Posterior cingulate gyrus (tissue), 11 donors: ENCODE results near the gene HACL1.

Source experiments
- DNase-seq, 10 donors: peaks; one replicate each; pipeline versions ENCODE4 v3.0.0 to v3.0.0-alpha.2; 2020 to 2021; ENCODE audit warnings: mixed read lengths in 3 of 10
- intact Hi-C: fragments of 100-400 bp; cut with DNase I; formaldehyde crosslinking; loops from one replicate; pipeline ENCODE4 v1.15.1; 2023

The HACL1 gene

DNA sequence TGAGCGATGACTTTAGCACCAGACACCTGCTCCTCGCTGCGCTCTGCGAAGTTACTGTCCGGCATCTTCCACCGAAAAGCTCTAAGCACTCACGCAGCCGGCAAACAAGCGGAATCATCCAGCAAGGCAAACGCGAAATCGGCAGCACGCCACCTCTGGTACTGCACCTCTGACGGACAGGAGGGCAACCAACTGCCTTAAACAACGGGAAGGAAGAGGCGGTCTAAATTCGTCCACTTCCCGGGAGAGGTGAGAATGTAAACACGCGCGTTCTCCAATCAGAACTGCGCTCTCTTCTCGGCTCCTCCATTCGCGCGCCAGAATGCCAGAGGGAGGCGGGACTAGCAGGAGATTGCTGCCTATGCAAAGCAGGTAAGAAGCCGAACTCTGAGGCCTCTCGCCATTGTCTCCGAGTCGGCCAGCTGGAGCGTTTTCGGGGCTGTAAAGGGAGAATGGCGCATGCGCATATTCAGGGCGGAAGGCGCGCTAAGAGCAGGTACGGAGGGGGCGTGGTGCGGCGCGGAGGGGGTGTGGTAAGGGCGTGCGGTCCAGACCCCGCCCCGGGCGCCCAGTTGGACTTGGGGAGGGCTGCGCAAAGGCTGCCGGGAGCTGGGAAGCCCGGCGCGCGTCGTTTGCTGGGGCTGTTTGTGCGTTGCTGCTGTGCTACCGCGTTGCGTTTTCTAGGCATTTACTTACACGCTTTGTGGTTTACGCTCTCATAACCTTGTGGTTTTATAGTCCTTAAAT lies at the start of gene HACL1, which contains the start of gene BTD:
TSS of gene HACL1 (minus strand) at position 171 of the 747 bp plus-strand sequence. CDS start at position 65, 106 bp downstream.
TSS of gene BTD (plus strand) at position 347 of the 747 bp plus-strand sequence. CDS start 33,695 bp downstream, outside the sequence.
- intact Hi-C loops: no loop called here
- DNase-seq: peak; percentile 95 to 99 (median 96)

DNA sequence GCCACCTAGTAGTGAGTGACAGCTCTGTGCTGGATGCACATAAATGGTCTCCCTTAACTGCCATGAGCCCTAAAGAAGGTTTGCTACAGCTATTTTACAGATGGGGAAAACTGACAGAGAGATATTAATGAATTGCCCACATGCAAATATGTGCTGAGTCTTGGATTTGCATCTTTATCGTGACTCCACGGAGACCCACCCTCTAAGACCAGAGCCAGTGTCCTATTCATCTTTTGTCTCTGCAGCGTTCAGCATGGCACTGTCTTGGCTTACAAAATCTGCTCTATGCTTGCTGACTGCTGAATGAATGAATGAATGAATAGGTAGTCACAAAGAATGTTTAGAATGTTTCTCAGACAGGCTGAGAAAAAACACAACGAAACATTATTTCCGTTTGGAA lies 48.5 kb upstream of the HACL1 start:
- intact Hi-C loops: loop anchor here (5.0 kb wide), 1 partner anchor 162 kb away; no protein-coding TSS in a partner anchor
- DNase-seq: no peak

DNA sequence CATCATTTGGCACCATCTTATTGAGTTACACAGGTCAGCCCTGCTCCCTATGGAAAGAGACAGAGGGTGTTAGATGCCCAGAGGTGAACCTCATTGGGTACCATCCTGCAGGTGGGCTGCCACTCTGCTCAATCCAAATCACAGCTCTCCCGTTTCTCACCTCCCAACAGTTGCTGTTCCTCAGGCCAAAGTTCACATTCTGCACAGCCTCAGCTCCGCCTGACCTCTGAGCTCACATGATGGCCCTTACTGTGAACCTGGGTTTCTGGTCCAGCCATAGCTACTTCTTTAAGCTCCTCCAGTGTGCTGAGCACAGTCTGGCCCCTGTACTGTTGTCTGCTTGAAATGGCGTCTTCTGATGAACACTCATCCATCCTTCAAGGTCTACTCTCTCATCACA lies 48.0 kb upstream of the HACL1 start:
- DNase-seq: no peak
- intact Hi-C loops: loop anchor here (5.0 kb wide), 1 partner anchor 163 kb away; no protein-coding TSS in a partner anchor

DNA sequence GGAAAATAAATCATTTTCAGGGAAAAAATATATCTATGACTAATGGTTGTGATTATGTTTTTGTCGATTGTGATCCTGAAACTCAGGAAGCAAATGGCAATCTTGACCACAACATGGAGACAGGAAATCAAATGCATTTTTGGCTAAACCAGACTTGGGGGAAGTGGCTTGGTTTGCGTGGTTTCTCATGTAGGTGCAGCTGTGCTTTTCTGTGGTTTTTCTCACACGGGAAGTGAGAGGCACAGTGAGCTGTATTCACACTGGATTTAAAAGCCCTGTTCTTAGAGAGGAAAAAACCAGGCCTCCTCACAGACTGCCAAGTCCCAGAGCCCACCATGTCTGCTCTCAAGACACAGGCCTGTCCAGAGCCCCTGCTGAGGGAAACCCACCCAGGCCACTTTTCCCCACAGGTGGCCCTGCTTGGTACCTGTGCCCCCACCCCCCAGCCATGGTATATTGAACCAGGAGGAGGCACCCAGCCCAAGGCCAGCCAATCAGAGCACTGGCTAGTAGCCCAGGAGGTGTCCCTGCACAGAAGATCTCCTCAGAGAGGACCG lies 46.3 kb upstream of the HACL1 start:
- DNase-seq: no peak
- intact Hi-C loops: loop anchor here (5.0 kb wide), 1 partner anchor 165 kb away; no protein-coding TSS in a partner anchor

DNA sequence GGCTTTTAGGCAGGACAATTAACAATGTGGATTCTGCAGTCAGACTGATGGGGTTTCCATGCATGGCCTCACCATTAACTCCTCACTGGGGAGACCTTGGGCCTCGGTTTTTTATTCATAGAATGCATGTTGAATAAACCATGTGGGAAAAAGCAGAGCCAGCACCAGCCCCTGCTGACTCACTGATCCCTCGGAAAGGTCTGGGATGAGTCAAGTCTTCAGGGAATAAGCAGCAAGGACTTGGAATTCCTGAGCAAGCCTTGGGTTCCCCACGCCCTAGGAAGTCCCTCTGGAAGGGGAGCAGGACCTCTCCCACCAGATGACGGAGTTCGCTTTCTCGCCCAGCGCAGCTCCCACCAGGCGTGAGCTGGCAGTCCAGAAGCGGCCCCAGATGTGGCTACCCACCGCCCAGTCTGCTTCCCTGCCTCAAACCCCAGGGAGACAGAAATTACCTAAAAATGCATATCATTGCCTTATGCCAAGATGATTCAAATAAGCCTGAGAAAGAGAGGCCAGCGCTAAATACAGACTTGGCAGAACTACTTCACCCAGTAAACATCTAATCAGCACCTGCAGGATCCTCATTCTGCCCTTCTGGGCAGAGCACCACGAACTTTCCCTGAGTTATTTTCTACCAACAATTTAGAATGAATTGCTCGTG lies 45.6 kb upstream of the HACL1 start:
- intact Hi-C loops: loop anchor here (5.0 kb wide), 1 partner anchor 165 kb away; no protein-coding TSS in a partner anchor
- DNase-seq: peak in 3 of 10 donors; percentile 23 to 81 (median 73)

DNA sequence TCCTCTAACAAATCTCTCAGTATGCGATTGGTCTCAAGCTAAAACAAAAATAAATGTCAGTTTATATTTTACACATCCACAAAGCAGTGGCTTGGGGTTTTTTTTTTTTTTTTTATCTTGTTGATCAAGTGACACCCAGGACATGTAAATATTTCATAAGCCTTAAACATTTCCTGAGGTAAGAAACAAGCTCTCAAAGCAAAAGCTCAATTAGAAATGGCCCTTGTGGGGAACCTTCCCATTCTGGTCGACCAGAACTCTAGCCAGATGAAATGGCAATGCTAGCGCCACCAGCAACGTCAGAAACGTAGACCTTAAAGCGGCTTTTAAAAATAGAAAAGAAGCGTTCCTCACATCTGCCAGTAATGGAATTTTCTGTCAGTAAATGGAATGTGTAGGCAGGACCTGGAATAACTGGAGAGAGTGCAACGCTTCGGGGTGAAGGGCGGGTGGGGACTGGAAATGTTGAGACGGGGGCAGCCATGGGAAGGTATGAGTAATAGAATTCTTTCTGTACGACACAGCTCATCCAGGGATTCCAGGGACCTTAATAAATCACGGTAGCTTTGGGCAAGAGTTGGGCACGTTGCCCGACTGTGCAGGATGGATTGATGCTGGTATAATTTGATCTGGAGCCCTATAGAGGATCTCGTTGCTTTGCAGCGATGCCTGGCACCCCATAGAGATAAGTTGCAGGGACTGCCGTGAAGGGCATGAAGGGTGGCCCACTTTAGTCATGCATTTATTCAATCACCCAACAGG lies 44.6 kb upstream of the HACL1 start:
- DNase-seq: peak in 1 of 10 donors; percentile 81
- intact Hi-C loops: loop anchor here (5.0 kb wide), 1 partner anchor 166 kb away; no protein-coding TSS in a partner anchor

DNA sequence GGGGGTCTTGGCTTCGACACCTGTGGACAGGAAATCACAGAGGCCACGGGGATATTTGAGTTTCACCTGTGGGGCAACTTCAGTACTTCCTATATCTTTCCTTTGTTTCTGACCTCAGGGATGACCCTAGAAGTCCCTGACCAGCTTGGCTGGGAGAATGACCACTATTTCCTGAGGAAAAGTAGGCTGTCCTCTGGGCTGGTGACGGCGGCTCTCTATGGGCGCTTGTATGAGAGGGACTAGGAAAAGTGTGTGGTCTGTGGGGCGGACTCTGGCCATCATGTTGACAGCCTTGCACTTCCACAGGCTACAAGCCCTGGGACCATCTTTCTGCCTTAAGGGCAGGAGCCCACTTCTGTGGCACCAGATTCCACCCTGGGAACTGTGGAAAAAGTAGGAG lies 43.9 kb upstream of the HACL1 start:
- intact Hi-C loops: loop anchor here (5.0 kb wide), 1 partner anchor 167 kb away; no protein-coding TSS in a partner anchor
- DNase-seq: no peak

DNA sequence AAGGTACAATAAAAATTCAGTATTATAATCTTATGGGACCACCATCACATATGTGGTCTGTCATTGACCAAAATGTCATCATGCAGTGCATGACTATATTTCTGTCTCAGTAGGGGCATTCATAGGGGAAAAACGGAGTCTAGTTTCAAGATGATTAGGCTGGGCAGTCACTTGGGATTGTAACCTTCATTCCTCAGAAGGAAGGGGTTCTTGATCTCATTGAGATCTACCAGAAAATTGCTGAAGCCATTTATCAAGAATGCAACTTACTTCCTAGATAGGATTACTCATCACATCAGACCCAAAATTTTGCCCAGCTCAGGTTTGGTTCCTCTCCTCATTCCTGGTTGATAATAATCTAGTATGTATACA lies 37.5 kb upstream of the HACL1 start:
- no peak for DNase-seq
- intact Hi-C loops: no loop called here

DNA sequence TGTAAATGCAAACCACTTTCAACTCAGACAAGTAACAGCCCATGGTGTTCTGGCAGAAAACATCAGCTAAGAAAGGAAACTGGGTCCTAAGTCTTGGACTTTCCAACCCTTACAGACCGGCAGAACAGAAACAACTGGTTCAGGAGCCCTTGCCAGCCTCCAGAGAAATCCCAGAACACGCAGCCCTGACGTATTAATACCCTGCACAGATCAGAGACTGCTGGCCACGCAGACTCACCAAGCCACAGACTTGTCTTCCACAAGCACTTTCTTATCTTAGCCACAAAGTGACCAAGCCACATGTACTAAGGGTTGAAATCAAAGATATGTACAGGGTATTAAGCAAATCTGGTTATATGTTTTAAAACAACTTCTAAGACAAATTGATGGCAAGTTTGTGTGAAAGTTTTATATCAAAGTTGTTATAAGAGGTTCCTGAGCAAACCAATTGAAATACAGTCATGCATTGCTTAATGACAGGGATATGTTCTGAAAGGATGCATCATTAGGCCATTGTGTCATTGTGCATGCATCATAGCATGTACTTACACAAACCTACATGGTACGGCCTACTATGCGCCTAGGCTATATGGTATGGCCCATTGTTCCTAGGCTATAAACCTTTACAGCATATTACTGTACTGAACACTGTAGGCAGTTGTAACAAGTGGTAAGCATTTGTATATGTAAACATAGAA lies 37.0 kb upstream of the HACL1 start:
- DNase-seq: no peak
- intact Hi-C loops: no loop called here

DNA sequence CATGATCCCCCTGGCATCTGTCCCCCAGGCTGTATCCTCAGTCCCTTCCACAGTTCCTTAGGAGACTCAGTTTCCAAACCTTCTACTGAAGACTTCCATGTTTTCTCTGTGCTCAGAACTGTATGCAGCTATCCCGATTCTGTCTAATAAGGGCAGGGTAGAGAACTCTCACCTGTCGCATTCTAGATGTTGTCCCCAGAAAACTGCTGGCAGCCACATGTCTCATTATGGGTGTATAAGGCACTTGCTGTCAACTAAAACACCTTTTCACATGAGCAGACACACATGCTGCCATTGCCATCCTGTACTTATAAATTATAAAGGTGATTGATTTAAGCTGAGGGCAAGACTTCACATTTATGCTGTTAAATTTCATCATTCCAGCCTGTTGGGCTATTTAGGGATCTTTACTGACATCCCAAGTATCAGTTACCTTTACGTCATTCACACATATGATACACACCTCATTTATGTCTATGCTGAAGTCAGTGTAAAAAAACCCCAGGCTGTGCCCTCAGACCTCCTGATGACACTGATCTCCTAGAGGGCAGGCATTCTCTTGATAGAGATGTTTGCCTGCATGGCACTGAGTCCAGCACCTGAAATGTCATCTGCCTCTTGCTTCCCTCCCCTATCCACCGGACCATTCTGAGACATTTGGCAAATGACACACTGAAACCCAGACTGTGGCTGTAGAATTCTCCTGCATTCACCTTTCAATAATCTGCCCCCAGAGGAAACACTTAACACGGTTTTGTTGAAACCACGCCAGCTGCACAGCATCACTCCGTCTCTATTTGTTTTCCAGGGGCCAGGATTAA lies 36.0 kb upstream of the HACL1 start:
- intact Hi-C loops: no loop called here
- no peak for DNase-seq

DNA sequence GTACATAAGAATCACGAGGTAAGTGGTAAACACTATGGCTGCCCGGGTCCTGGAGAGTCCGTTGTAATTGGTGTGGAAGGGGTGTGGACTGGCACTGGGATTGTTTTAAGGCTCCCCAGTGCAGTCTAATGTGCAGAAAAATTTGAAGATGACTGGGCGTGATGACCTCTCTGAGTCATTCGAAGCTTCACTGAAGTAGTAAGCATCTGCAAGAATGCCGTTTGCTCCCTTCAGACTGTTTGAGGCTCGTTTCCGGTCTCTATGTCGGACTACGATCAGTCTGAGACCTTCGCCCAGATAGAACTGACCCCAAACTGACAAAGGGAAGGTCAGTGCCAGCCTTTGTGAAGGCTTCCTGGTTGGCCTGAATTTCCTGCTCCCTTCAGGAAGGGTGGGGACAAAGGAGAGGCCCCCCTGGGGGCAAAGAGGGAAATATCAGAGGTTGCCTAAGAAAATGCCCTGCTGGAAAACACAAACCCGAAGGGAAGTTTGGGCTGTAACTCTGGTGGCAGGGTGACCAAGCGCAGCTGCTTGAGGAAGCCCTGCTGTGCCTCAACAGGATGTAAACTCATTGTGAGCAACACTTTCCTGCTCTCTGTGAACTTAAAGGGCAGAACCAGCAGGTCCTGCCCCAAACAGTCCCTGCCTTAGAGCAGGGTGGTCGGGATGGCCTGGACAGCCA lies 34.8 kb upstream of the HACL1 start:
- DNase-seq: no peak
- intact Hi-C loops: no loop called here

DNA sequence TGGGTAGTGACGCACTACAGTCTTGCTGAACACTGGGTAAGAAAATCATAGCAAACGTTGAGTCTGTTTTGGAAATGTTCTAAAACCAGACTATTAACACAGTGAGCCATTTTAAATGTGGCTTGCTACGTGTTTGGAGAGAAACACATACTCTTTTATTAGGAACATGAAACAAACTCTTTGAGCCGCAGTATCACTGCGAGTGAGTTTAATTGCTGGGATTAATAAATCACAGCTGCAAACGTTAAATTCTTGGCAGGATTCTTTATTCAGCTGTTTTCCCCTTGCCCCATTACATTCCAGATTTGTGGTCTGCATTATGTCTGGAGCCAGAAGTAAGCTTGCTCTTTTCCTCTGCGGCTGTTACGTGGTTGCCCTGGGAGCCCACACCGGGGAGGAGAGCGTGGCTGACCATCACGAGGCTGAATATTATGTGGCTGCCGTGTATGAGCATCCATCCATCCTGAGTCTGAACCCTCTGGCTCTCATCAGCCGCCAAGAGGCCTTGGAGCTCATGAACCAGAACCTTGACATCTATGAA lies 33.8 kb upstream of the HACL1 start:
- peak in 1 of 10 donors; percentile 81 for DNase-seq
- intact Hi-C loops: no loop called here

DNA sequence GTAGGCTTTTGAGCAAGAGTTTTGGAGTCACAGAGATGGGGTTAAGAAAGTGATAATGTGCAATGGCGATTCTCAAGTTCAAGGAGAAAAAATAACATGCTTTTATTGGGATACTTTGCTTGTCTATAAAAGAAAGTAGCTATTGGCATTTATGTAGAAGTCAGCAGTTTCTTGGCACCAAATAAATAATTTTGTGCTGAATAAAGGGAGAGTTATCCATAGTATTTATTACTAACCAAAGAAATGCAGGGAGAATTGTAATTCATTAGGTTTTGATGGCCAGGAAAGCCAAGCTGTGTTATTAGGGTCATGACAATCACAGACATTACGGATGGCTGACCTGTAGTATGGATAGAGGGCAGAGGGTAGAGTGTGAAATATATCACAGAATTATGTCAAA lies 33.3 kb upstream of the HACL1 start:
- intact Hi-C loops: loop anchor here (5.0 kb wide), 1 partner anchor 163 kb away; the partner anchor contains the start of gene ANKRD28
- no peak for DNase-seq

DNA sequence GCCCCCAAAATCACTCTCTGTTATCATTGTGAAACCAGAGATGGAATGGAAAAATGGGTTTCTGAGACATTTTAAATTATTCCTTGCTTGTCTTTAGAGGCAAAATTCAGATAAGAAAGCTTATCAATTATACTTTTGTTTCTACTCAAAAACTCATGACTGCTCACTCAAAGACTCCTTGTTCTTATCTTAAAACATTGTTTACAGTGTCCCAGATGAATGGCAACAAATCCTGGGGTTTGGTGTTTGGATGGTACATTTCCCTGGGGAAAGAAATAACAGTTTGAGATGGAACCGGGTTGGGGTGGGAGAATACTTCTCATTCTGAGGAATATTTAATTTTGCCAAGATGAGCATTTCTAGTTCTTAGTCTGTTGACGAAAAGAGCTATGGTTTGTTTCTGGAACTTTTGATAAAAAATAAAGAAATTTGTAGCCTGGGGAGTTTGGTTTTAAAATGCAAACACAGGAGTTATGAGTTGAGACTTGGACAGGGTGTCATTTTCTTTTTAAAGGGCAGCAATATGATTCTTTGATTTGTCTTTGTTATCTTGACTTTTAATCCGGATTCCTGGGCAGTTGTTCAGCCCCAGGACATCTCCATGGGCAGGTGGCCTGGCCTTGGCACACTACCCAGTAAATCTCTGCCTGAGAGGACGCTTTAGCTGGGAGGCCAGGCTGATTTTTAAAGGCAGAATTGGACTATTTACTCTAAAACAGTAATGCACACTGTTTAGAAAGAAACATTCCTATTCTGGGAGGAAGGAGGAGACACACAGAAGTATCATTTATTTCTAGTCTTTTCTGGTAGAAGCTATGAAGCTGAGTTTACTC lies 32.6 kb upstream of the HACL1 start:
- intact Hi-C loops: loop anchor here (5.0 kb wide), 1 partner anchor 163 kb away; the partner anchor contains the start of gene ANKRD28
- peak in 1 of 10 donors; percentile 81 for DNase-seq

DNA sequence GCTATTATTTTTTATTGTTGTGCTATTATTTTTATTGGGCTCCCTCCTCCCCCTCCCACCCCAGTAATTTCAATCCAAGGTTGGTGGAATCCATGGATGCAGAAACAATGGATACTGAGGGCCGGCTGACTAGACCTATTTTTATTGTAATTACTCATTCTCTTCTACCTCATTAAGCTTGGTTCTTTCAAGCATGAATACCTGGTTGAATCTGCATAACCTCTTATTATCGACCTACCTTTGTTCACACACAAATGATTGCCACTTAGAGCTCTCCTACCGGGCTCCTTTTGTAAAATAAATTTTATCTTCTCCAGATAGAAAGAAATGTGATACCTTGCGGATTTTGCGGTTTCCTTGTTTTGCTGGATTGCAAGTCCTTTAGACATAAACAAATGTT lies 31.8 kb upstream of the HACL1 start:
- no peak for DNase-seq
- intact Hi-C loops: loop anchor here (5.0 kb wide), 1 partner anchor 164 kb away; the partner anchor contains the start of gene ANKRD28

DNA sequence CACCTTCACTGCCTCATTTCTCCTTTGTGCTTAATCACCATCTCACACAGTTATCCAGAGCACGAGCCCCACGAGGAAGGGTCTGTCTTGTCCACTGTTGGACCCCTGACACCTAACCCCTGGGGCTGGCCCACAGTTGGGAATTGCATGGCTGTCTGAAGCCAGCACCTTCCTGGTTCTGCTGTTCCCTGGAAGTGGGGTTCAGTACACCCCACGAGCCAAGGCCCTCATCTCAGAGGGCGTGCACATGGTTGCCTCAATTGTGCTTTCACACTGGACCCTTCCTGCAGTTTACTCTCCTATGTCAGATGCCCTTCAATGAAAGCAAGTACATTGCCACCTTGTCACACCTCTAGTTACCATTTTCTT lies 30.8 kb upstream of the HACL1 start:
- DNase-seq: peak in 1 of 10 donors; percentile 66
- intact Hi-C loops: loop anchor here (5.0 kb wide), 1 partner anchor 165 kb away; the partner anchor contains the start of gene ANKRD28
